C4-2B (cell line): ENCODE data around the gene NOCT.

Experiments used
- CTCF ChIP-seq: fragments of 450-650 bp; conservative IDR thresholded peaks from 2 replicates; pipeline ENCODE4 v1.5.1; 2017; ENCODE audit warnings: mild to moderate bottlenecking
- ZFX ChIP-seq: fragments of 450-650 bp; IDR thresholded peaks from 2 replicates; pipeline ENCODE4 v1.6.1; 2017

GRCh38 chr4:139022835-139023234, 7.3 kb downstream of the NOCT start:
- no peak for TF ChIP-seq CTCF
- TF ChIP-seq ZFX: no peak
